IMR-90 (cell line): Measurements from ENCODE around the gene RASGRF1. TPM values are rescaled to one million over a fixed set of nuclear protein-coding genes. Genes with fewer than 3 reads are reported as not detected.

ENCODE experiments used
- ATAC-seq: fragments of 200-7000 bp; cut with Tn5 transposase; 2 replicates; pipeline ENCODE4 v1.9.1; 2020; ENCODE audit warnings: low read depth, mild to moderate bottlenecking, moderate library complexity
- BruUV-seq: library from RNA; stranded (reverse); fragments of 400-500 nt; replicated peaks from 2 replicates; lab custom pipeline; 2021; lab: Mats Ljungman, UMichigan
- CTCF ChIA-PET: fragments of 300-600 bp; formaldehyde crosslinking; extraction: SDS; loops from one replicate; lab custom pipeline; 2021; ENCODE audit warnings: antibody characterized with exemption; lab: Yijun Ruan, JAX
- POLR2A ChIA-PET: fragments of 300-600 bp; sonication (Branson Sonifier 250); formaldehyde crosslinking; loops from one replicate; lab custom pipeline; 2022; ENCODE audit warnings: antibody characterized with exemption; ENCODE audit not compliant: unreplicated experiment; lab: Charles Lee
- DNase-seq: peaks from one replicate; pipeline ENCODE4 v3.0.0; 2013
- H2AFZ ChIP-seq: replicated peaks from 2 replicates; pipeline ENCODE3; 2013; ENCODE audit warnings: low read length, mild to moderate bottlenecking; ENCODE audit not compliant: poor library complexity
- H2AK5ac ChIP-seq: 2 replicates; pipeline ENCODE4 v1.6.1; 2013; ENCODE audit warnings: low read depth, low read length, inconsistent platforms
- H2AK9ac ChIP-seq: replicated peaks from 2 replicates; pipeline ENCODE3; 2013; ENCODE audit warnings: mild to moderate bottlenecking, low read depth, low read length, moderate library complexity; ENCODE audit not compliant: poor library complexity
- H2BK120ac ChIP-seq: 2 replicates; pipeline ENCODE4 v1.6.1; 2013; ENCODE audit warnings: low read depth, low read length, inconsistent platforms
- H2BK15ac ChIP-seq: 3 replicates; pipeline ENCODE4 v1.6.1; 2013; ENCODE audit warnings: low read depth, low read length, inconsistent platforms
- H2BK20ac ChIP-seq: 2 replicates; pipeline ENCODE4 v1.6.1; 2013; ENCODE audit warnings: low read depth, mild to moderate bottlenecking, inconsistent platforms, low read length, moderate library complexity
- H2BK5ac ChIP-seq: 2 replicates; pipeline ENCODE4 v1.6.1; 2013; ENCODE audit warnings: mild to moderate bottlenecking, low read depth, low read length, inconsistent platforms; ENCODE audit not compliant: poor library complexity, severe bottlenecking
- H3K14ac ChIP-seq: replicated peaks from 2 replicates; pipeline ENCODE4 v1.6.1; 2013; ENCODE audit warnings: low read depth, low read length, inconsistent platforms
- H3K18ac ChIP-seq: 2 replicates; pipeline ENCODE4 v1.6.1; 2013; ENCODE audit warnings: low read depth, low read length, control low read depth
- H3K23ac ChIP-seq: 2 replicates; pipeline ENCODE4 v1.6.1; 2013; ENCODE audit warnings: low read depth, low read length, inconsistent platforms
- H3K27ac ChIP-seq: 2 replicates; pipeline ENCODE4 v1.5.1; 2013; ENCODE audit warnings: mild to moderate bottlenecking, control low read depth, low read length; ENCODE audit not compliant: insufficient read depth
- H3K27me3 ChIP-seq: 2 replicates; pipeline ENCODE4 v1.6.1; 2013; ENCODE audit warnings: low read length; ENCODE audit not compliant: control insufficient read depth, insufficient read depth
- H3K36me3 ChIP-seq: 2 replicates; pipeline ENCODE4 v1.6.1; 2013; ENCODE audit warnings: low read length, mixed read lengths; ENCODE audit not compliant: control insufficient read depth, insufficient read depth
- H3K4ac ChIP-seq: 2 replicates; pipeline ENCODE4 v1.6.1; 2013; ENCODE audit warnings: low read depth, low read length, inconsistent platforms
- H3K4me1 ChIP-seq: 2 replicates; pipeline ENCODE4 v1.6.1; 2013; ENCODE audit warnings: low read length, mixed read lengths; ENCODE audit not compliant: control insufficient read depth, insufficient read depth
- H3K4me2 ChIP-seq: 2 replicates; pipeline ENCODE4 v1.6.1; 2013; ENCODE audit warnings: low read depth, mild to moderate bottlenecking, control low read depth, low read length, moderate library complexity
- H3K4me3 ChIP-seq: 2 replicates; pipeline ENCODE4 v1.5.1; 2013; ENCODE audit warnings: low read depth, mild to moderate bottlenecking, control low read depth, low read length, moderate library complexity; ENCODE audit not compliant: insufficient read depth
- H3K56ac ChIP-seq: 2 replicates; pipeline ENCODE4 v1.6.1; 2013; ENCODE audit warnings: low read length, inconsistent platforms; ENCODE audit not compliant: insufficient read depth; ENCODE audit errors: extremely low read depth
- H3K79me1 ChIP-seq, 2 experiments: 2 replicates each; pipeline ENCODE4 v1.6.1; 2013; ENCODE audit warnings: low read length in 2 of 2, inconsistent platforms in 1 of 2, low read depth in 1 of 2
- H3K9ac ChIP-seq: 2 replicates; pipeline ENCODE4 v1.6.1; 2013; ENCODE audit warnings: low read depth, low read length, control low read depth
- H3K9me1 ChIP-seq: 2 replicates; pipeline ENCODE4 v1.6.1; 2013; ENCODE audit warnings: low read length, inconsistent platforms; ENCODE audit not compliant: insufficient read depth
- H3K9me3 ChIP-seq: 2 replicates; pipeline ENCODE4 v1.6.1; 2013; ENCODE audit warnings: low read length; ENCODE audit not compliant: control insufficient read depth, insufficient read depth
- H4K20me1 ChIP-seq: 2 replicates; pipeline ENCODE4 v1.6.1; 2013; ENCODE audit warnings: low read length, inconsistent platforms; ENCODE audit not compliant: insufficient read depth
- H4K5ac ChIP-seq: 2 replicates; pipeline ENCODE4 v1.6.1; 2013; ENCODE audit warnings: mild to moderate bottlenecking, low read depth, low read length, control low read depth
- H4K8ac ChIP-seq, 2 experiments: 2 replicates each; pipeline ENCODE4 v1.6.1; 2013; ENCODE audit warnings: low read depth in 2 of 2, low read length in 2 of 2, control low read depth in 1 of 2, inconsistent platforms in 1 of 2
- H4K91ac ChIP-seq: 2 replicates; pipeline ENCODE4 v1.6.1; 2013; ENCODE audit warnings: low read depth, low read length, inconsistent platforms; ENCODE audit not compliant: insufficient read depth
- BHLHE40 ChIP-seq: fragments of 150-350 bp; IDR thresholded peaks from 2 replicates; pipeline ENCODE4 v1.6.1; 2016; ENCODE audit warnings: mild to moderate bottlenecking, low read depth, low read length
- CHD1 ChIP-seq: IDR thresholded peaks from 2 replicates; pipeline ENCODE4 v1.6.1; 2012; ENCODE audit warnings: low read depth, low read length, improper control_type of control experiment
- ELK1 ChIP-seq: fragments of 150-350 bp; IDR thresholded peaks from 2 replicates; pipeline ENCODE4 v1.6.1; 2016; ENCODE audit warnings: low read depth, mild to moderate bottlenecking, low read length, moderate library complexity, borderline replicate concordance
- FOS ChIP-seq: fragments of 150-350 bp; IDR thresholded peaks from 2 replicates; pipeline ENCODE4 v1.6.1; 2016; ENCODE audit warnings: low read depth, low read length
- MAZ ChIP-seq: IDR thresholded peaks from 2 replicates; pipeline ENCODE4 v1.6.1; 2012; ENCODE audit warnings: low read depth, mild to moderate bottlenecking, low read length, improper control_type of control experiment, moderate library complexity, borderline replicate concordance
- MXI1 ChIP-seq: IDR thresholded peaks from 2 replicates; pipeline ENCODE4 v1.6.1; 2012; ENCODE audit warnings: low read depth, mild to moderate bottlenecking, low read length, moderate library complexity, borderline replicate concordance
- NFE2L2 ChIP-seq: fragments of 150-350 bp; IDR thresholded peaks from 2 replicates; pipeline ENCODE4 v1.6.1; 2016; ENCODE audit warnings: low read depth, mild to moderate bottlenecking, low read length
- POLR2A ChIP-seq: IDR thresholded peaks from 2 replicates; pipeline ENCODE4 v1.6.1; 2012; ENCODE audit warnings: mild to moderate bottlenecking, low read depth, low read length
- RAD21 ChIP-seq: IDR thresholded peaks from 2 replicates; pipeline ENCODE4 v1.6.1; 2012; ENCODE audit warnings: low read length, improper control_type of control experiment
- RCOR1 ChIP-seq: IDR thresholded peaks from 2 replicates; pipeline ENCODE4 v1.6.1; 2012; ENCODE audit warnings: mild to moderate bottlenecking, low read length, improper control_type of control experiment; ENCODE audit not compliant: insufficient replicate concordance
- SMC3 ChIP-seq: fragments of 150-350 bp; IDR thresholded peaks from 2 replicates; pipeline ENCODE4 v1.6.1; 2016; ENCODE audit warnings: low read depth, mild to moderate bottlenecking, antibody characterized with exemption, low read length, moderate library complexity
- USF2 ChIP-seq: fragments of 150-350 bp; IDR thresholded peaks from 2 replicates; pipeline ENCODE4 v1.6.1; 2017; ENCODE audit warnings: mild to moderate bottlenecking, antibody characterized with exemption, low read length, low read depth
- WGBS, 2 experiments: methylation state at CpG; one replicate each; pipeline versions ENCODE4 v1.1.5 to v1.1.7; 2013; ENCODE audit warnings: missing lambda C conversion rate in 2 of 2; ENCODE audit not compliant: insufficient read length in 1 of 2; ENCODE audit errors: extremely low coverage in 2 of 2; 5-methylcytosine and 5-hydroxymethylcytosine counted together
- dilution Hi-C: fragments of 300-500 bp; cut with HindIII; formaldehyde crosslinking; loops from one replicate; pipeline ENCODE4 v1.14.3; 2018; ENCODE audit warnings: low sequenced_read_pairs; ENCODE audit not compliant: unreplicated experiment
- in situ Hi-C: fragments of 300-500 bp; cut with MboI; formaldehyde crosslinking; loops from 3 replicates; pipeline ENCODE4 v1.14.3; 2019; ENCODE audit warnings: low sequenced_read_pairs, inconsistent platforms, mixed read lengths
- intact Hi-C: fragments of 100-400 bp; cut with micrococcal nuclease; formaldehyde crosslinking; loops from 2 replicates; pipeline ENCODE4 v1.10.0; 2022
- polyA plus RNA-seq, 3 experiments: library from polyadenylated mRNA; depleted of rRNA; stranded (reverse); fragments of >200 nt; gene quantifications; 2 replicates each; pipeline ENCODE4 v1.2.3, GENCODE V29; 2012; ENCODE audit warnings: low replicate concordance in 1 of 3
- total RNA-seq: library from RNA; depleted of rRNA; stranded (reverse); fragments of >200 nt; gene quantifications from 2 replicates; pipeline ENCODE4 v1.2.3, GENCODE V29; 2012

Gene RASGRF1
- total and polyA plus RNA-seq, 2 of the 4 experiments (the other 2 are of a cell fraction) = under 0.01 to 0.15 TPM

GRCh38 chr15:79099692-79100091 lies 9.1 kb upstream of the RASGRF1 start:
- H3K23ac ChIP-seq = no peak overlapping the region
- H3K36me3 ChIP-seq = no peaks in the 10 kb centered on the region
- dilution Hi-C loops = no loop called here
- no peak overlapping the region for H2BK20ac ChIP-seq
- H2BK15ac ChIP-seq = no peak overlapping the region
- no peaks in the 10 kb centered on the region for H3K9me1 ChIP-seq
- no peak overlapping the region for H3K27ac ChIP-seq
- no peak overlapping the region for H3K56ac ChIP-seq
- no peak overlapping the region for H3K4me3 ChIP-seq
- no peak overlapping the region for H2BK120ac ChIP-seq
- no peak overlapping the region for H2AK9ac ChIP-seq
- H4K5ac ChIP-seq = no peak overlapping the region
- peaks cover 3% of the 10 kb centered on the region; the same call in 1 of the 2 replicates for H3K27me3 ChIP-seq
- H4K20me1 ChIP-seq = no peaks in the 10 kb centered on the region
- H4K8ac ChIP-seq = no peak overlapping the region
- BruUV-seq = no TSS peak
- WGBS, 2 experiments = 33% methylated on average over 1 of the region's 4 CpGs; no CpG with 5 or more reads in 1 of the 2 experiments
- H4K91ac ChIP-seq = no peak overlapping the region
- no peaks in the 10 kb centered on the region for H3K9me3 ChIP-seq
- POLR2A ChIA-PET = no interaction called here
- H3K18ac ChIP-seq = no peak overlapping the region
- 0 out of 2 replicates have a peak, but pooled peaks have one; percentile 40 for ATAC-seq
- no peak overlapping the region for H3K14ac ChIP-seq
- CTCF ChIA-PET = interaction anchor here (0.6 kb wide), 1 partner anchor 122 kb away, joined by 4 read pairs; no protein-coding TSS in a partner anchor
- no peak overlapping the region for H3K4ac ChIP-seq
- no peaks in the 10 kb centered on the region for H3K4me1 ChIP-seq
- intact Hi-C loops = no loop called here
- no peak overlapping the region for H2AFZ ChIP-seq
- no peak for TF ChIP-seq POLR2A
- no peak for TF ChIP-seq RCOR1
- TF ChIP-seq CHD1 = no peak
- no peak for TF ChIP-seq MAZ
- no peak for TF ChIP-seq ELK1
- no peak for TF ChIP-seq NFE2L2
- TF ChIP-seq RAD21 = no peak
- no peak for TF ChIP-seq BHLHE40
- no peak for TF ChIP-seq FOS
- TF ChIP-seq MXI1 = no peak
- TF ChIP-seq SMC3 = no peak
- no peak for TF ChIP-seq USF2
- peak; percentile 4 for DNase-seq
- H3K79me1 ChIP-seq = no peaks in the 10 kb centered on the region
- H3K9ac ChIP-seq = no peak overlapping the region
- no peak overlapping the region for H3K4me2 ChIP-seq
- in situ Hi-C loops = no loop called here
- H2BK5ac ChIP-seq = no peak overlapping the region
- H2AK5ac ChIP-seq = no peak overlapping the region
